ENCODE results near the gene LAMA2.

LAMA2 gene

GRCh38 chr6:129287231-129288177 is 404.6 kb downstream of the LAMA2 start:
- Histone ChIP-seq H3K4me1 (ENCODE audit: insufficient read depth, low read length, severe bottlenecking) (no peaks in the 10 kb centered on the region), H3K9ac (ENCODE audit: low read length) (no peak overlapping the region), H3K79me2 (ENCODE audit: insufficient read depth, low read length) (no peaks in the 10 kb centered on the region), H4K20me1 (ENCODE audit: insufficient read depth, low read length) (no peaks in the 10 kb centered on the region), H2AFZ (ENCODE audit: low read length) (no peak overlapping the region), H3K9me2 (ENCODE audit: low read depth, low read length) (no peaks in the 10 kb centered on the region), H3K27ac (ENCODE audit: low read depth, low read length, poor library complexity, severe bottlenecking) (no peak overlapping the region), H3K4me2 (ENCODE audit: low read length) (no peak overlapping the region), H3K9me3 (ENCODE audit: low read length) (no peaks in the 10 kb centered on the region), H3K4me3 (ENCODE audit: low read depth, low read length, poor library complexity, severe bottlenecking) (no peak overlapping the region), H3K27me3 (ENCODE audit: insufficient read depth, low read length) (no peaks in the 10 kb centered on the region), H3F3A (ENCODE audit: insufficient read depth, low read length) (no peaks in the 10 kb centered on the region), H3K36me3 (ENCODE audit: insufficient read depth, low read length) (no peaks in the 10 kb centered on the region)
- no peak for TF ChIP-seq EZH2 (IDR thresholded peaks at IDR 0.05; ENCODE audit: borderline replicate concordance, low read length)
- TF ChIP-seq, protein P1, sequence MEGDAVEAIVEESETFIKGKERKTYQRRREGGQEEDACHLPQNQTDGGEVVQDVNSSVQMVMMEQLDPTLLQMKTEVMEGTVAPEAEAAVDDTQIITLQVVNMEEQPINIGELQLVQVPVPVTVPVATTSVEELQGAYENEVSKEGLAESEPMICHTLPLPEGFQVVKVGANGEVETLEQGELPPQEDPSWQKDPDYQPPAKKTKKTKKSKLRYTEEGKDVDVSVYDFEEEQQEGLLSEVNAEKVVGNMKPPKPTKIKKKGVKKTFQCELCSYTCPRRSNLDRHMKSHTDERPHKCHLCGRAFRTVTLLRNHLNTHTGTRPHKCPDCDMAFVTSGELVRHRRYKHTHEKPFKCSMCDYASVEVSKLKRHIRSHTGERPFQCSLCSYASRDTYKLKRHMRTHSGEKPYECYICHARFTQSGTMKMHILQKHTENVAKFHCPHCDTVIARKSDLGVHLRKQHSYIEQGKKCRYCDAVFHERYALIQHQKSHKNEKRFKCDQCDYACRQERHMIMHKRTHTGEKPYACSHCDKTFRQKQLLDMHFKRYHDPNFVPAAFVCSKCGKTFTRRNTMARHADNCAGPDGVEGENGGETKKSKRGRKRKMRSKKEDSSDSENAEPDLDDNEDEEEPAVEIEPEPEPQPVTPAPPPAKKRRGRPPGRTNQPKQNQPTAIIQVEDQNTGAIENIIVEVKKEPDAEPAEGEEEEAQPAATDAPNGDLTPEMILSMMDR (IDR thresholded peaks at IDR 0.05; ENCODE audit: low read length): no peak

DNA sequence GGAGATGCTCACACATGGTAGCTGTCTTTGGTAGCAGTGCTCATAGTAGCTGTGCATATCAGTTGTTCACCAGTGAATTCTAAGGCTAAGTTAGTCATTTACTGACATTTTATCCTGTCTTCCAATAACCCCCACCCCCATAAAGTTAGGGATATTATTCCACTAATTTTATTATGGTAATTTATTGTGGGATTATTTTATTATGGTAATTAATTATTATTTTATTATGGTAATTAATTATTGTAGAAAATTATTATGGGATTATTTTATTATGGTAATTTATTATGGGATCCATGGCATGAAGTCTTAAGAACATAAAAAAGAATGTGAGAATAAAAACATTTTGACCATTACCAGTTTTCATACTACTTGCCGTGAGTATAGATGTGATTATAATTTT is 406.5 kb downstream of the LAMA2 start:
- Histone ChIP-seq H3K79me2 (ENCODE audit: insufficient read depth, low read length) (no peaks in the 10 kb centered on the region), H3K27ac (ENCODE audit: low read depth, low read length, poor library complexity, severe bottlenecking) (no peak overlapping the region), H4K20me1 (ENCODE audit: insufficient read depth, low read length) (no peaks in the 10 kb centered on the region), H3K4me3 (ENCODE audit: low read depth, low read length, poor library complexity, severe bottlenecking) (no peak overlapping the region), H3K9me2 (ENCODE audit: low read depth, low read length) (no peaks in the 10 kb centered on the region), H3K9me3 (ENCODE audit: low read length) (no peaks in the 10 kb centered on the region), H2AFZ (ENCODE audit: low read length) (no peak overlapping the region), H3K27me3 (ENCODE audit: insufficient read depth, low read length) (no peaks in the 10 kb centered on the region), H3K9ac (ENCODE audit: low read length) (no peak overlapping the region), H3F3A (ENCODE audit: insufficient read depth, low read length) (no peaks in the 10 kb centered on the region), H3K36me3 (ENCODE audit: insufficient read depth, low read length) (no peaks in the 10 kb centered on the region), H3K4me1 (ENCODE audit: insufficient read depth, low read length, severe bottlenecking) (no peaks in the 10 kb centered on the region), H3K4me2 (ENCODE audit: low read length) (no peak overlapping the region)
- TF ChIP-seq, protein P1 (IDR thresholded peaks at IDR 0.05; ENCODE audit: low read length): no peak
- TF ChIP-seq EZH2 (IDR thresholded peaks at IDR 0.05; ENCODE audit: borderline replicate concordance, low read length): no peak

DNA sequence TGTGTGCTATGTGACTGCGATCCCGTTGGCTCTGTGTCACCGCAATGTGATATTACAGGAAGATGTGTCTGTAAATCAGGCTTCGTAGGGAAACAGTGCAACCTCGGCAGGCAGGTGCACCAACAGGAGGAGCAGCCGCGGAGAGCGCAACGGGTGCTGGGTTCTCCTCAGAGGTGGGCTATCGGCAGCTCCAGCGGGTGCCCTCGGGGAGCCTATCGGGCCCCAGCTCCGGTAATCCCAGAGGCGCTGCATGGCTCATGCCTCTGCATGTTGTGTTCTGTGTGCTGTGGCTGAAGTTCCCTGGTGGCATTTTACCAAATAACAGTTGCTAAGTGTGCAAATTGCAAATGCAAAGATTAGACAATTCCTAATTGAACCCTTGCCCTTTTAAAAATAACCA is 409.9 kb downstream of the LAMA2 start:
- H3K4me3 ChIP-seq (ENCODE audit: low read depth, low read length, poor library complexity, severe bottlenecking): no peak overlapping the region
- no peaks in the 10 kb centered on the region for H3K9me3 ChIP-seq (ENCODE audit: low read length)
- TF ChIP-seq, protein P1 (IDR thresholded peaks at IDR 0.05; ENCODE audit: low read length): no peak
- TF ChIP-seq EZH2 (IDR thresholded peaks at IDR 0.05; ENCODE audit: borderline replicate concordance, low read length): no peak
- no peak overlapping the region for H2AFZ ChIP-seq (ENCODE audit: low read length)
- no peaks in the 10 kb centered on the region for H3F3A ChIP-seq (ENCODE audit: insufficient read depth, low read length)
- no peaks in the 10 kb centered on the region for H3K4me1 ChIP-seq (ENCODE audit: insufficient read depth, low read length, severe bottlenecking)
- H3K27me3 ChIP-seq (ENCODE audit: insufficient read depth, low read length): no peaks in the 10 kb centered on the region
- H3K79me2 ChIP-seq (ENCODE audit: insufficient read depth, low read length): no peaks in the 10 kb centered on the region
- no peaks in the 10 kb centered on the region for H3K9me2 ChIP-seq (ENCODE audit: low read depth, low read length)
- no peak overlapping the region for H3K9ac ChIP-seq (ENCODE audit: low read length)
- H3K27ac ChIP-seq (ENCODE audit: low read depth, low read length, poor library complexity, severe bottlenecking): no peak overlapping the region
- H3K4me2 ChIP-seq (ENCODE audit: low read length): no peak overlapping the region
- no peaks in the 10 kb centered on the region for H4K20me1 ChIP-seq (ENCODE audit: insufficient read depth, low read length)
- H3K36me3 ChIP-seq (ENCODE audit: insufficient read depth, low read length): no peaks in the 10 kb centered on the region
